Dermis microvascular lymphatic vessel endothelial cell (primary cell): ENCODE data around the gene GBP3. TPM values are rescaled to one million over a fixed set of nuclear protein-coding genes. Genes with fewer than 3 reads are reported as not detected.
"Not testable (repeated sequence)": the region's sequence is repeated elsewhere in the genome, so short reads cannot be mapped to it uniquely, and the experiment has no call there.

Source experiments
- DNase-seq, 2 donors: peaks; one replicate each; pipeline versions ENCODE4 v3.0.0 to v3.0.0-alpha.2; 2010; ENCODE audit warnings: low read depth in 2 of 2
- total RNA-seq: library from RNA; depleted of rRNA; stranded (reverse); fragments of >200 nt; gene quantifications from 2 replicates; pipeline ENCODE4 v1.2.1, GENCODE V29; 2014

Gene GBP3, protein sequence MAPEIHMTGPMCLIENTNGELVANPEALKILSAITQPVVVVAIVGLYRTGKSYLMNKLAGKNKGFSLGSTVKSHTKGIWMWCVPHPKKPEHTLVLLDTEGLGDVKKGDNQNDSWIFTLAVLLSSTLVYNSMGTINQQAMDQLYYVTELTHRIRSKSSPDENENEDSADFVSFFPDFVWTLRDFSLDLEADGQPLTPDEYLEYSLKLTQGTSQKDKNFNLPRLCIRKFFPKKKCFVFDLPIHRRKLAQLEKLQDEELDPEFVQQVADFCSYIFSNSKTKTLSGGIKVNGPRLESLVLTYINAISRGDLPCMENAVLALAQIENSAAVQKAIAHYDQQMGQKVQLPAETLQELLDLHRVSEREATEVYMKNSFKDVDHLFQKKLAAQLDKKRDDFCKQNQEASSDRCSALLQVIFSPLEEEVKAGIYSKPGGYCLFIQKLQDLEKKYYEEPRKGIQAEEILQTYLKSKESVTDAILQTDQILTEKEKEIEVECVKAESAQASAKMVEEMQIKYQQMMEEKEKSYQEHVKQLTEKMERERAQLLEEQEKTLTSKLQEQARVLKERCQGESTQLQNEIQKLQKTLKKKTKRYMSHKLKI
- total RNA-seq: 13.0 and 15.6 TPM in 2 replicates

DNA sequence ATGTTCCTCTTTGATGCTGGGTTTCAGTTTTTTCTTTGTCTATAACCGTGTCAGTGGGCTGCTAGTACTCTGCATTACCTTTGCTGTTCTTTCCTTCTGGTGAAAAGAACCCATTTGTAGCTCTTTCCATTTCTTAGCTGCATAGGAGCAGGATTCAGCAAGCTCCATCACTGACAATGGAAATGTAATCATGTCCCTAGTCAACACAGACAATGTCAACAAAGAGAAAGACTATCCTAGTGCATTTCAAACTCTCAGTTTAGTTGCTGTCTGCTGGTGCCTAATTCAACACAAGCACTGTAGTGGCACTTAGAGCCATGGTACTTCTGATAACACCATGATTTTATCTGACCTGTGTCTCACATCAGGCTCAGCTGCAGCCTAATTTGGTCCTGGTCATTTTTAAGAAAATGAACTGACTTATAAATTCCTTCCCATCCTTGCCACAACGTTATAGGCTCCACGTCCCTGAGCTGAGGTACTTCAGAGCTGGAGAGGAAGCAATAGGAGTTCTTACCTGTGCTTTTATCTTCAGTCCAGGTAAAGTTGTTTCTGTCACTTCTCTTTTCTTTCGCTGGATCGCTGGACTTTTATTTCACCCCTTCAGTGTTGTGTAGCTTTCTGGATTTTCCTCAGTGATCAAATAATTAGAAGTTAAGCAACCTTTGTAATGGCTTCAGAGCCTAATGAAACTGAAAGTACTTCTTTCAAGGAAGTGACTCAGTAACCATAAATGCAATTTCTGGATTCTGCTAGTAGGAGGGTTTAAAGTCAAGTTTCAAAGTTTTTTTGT is at the start of gene GBP3:
GBP3 (minus strand) TSS at position 700 of the 793 bp plus-strand sequence. CDS start 2,145 bp downstream, outside the sequence.
- DNase-seq: peak in 1 of 2 donors; percentile 57

DNA sequence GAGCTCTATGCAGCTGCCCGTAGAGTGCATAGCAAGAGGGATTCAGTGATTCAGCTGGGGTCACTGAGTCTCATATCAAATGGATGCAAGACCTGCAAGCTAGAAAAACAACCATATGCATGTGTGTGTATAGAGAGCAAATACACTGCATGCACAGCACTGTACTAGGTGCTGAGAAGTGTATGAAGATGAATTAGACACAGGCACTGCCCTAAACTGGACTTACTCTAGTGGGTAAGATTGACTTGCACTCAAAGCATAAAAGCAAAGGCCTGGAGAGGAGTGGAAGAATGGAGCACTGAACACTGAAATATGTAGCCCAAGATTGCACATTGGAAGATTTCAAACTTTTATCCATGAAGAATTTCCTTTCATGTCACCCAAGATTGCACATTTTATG is 47.8 kb upstream of the GBP3 start:
- DNase-seq: no peak

DNA sequence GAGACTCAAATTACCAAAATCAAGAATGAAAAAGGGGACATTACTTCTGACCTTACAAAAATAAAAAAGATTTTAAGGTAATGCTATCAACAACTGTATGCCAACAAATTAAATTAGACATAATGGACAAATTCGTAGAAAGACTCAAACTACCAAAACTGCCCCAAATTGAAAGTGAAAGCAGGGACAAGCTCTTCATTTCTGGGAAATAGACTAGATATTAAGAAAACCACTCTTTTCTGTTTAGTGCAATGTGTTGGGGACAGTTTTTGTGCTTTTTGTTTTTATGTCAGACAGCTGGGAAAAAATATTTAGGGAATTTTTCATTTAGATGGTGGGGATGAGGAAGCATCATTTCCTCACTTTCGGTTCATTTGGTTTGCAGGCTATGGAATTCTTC is 47.3 kb upstream of the GBP3 start:
- no peak for DNase-seq

DNA sequence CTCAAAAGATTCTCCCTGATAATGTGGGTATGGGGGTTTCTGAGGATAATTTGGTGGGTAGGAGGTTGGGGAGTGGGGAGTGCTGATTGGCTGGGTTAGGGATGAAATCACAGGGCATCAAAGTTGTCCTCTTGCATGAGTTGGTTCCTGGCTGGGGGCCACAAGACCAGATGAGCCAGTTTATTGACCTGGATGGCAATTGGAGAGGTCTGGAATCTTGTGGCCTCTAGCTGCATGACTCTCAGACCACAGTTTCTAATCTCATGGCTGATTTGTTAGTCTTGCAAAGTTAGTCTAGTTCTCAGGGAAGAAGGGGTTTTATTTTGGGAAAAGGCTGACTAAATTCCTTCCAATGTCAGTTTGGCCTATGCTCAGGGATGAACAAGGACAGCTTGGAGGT is 45.6 kb upstream of the GBP3 start:
- DNase-seq: no peak

DNA sequence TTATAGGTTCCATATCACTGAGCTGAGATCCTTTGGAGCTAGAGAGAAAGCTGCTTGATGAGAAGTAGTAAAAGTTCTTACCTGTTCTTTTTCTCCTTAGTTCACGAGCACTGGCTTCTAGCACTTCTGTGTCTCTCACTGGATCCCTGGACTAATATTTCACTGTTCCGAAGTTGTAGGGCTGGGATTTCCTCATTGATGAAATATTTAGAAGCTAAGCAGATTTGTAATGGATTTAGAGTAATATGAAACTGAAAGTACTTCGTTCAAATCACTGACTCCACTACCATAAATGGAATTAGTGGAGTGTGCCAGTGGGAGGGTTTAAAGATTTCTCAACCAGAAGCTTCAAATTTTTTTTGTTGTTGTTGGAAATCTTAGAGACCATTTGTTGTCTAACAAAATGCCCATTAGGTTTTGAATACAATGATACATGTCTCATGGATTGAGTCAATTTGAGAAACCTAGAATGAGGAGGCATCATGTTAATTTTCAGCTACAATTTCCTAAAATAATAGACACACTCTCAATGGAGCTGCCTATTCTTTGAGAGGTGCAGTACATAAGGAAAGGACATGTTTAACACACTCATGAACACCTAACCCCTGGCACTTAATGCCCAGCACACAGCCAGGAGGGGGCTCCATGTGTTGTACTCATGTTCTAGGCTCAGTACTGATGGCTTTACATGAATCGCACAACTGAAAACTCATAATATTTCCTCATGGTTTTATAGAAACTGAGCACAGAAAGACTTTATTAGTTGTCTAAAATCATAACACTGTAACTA is 42.6 kb upstream of the GBP3 start, which contains the start of gene GBP1:
GBP1 (minus strand) TSS at position 130 of the 790 bp plus-strand sequence. CDS start 1,974 bp downstream, outside the sequence.
- DNase-seq: peak; percentile 56 to 69

DNA sequence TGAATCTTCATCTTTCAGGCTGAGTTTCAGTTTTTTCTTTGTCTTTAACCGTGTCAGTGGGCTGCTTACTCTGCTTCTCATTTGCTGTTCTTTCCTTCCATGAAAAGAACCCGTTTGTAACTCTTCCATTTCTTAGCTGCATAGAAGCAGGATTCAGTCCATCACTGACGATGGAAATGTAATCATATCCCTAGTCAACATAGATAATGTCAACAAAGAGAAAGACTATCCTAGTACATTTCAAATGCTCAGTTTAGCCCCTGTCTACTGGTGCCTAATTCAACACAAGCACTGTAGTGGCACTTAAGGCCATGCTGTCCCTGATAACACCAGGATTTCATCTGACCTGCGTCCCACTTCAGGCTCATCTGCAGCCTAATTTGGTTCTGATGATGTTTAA is 42.0 kb upstream of the GBP3 start:
- DNase-seq: no peak

DNA sequence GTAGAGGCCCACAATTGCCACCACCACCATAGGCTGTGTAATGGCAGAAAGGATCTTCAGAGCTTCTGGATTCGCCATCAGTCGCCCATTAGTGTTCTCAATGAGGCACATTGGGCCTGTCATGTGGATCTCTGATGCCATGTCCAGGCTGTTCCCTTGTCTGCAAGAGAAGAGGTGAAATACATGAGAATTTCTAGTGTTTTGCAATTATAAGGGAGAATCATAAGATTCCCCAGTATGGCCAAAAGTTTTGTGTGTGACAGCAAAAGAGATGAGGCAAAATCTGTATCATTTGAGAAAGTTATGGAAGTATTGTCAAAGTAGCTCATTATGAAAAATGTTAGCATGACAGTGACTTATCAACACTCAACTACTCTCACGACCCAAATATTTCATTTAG is 40.4 kb upstream of the GBP3 start:
- DNase-seq: no peak

DNA sequence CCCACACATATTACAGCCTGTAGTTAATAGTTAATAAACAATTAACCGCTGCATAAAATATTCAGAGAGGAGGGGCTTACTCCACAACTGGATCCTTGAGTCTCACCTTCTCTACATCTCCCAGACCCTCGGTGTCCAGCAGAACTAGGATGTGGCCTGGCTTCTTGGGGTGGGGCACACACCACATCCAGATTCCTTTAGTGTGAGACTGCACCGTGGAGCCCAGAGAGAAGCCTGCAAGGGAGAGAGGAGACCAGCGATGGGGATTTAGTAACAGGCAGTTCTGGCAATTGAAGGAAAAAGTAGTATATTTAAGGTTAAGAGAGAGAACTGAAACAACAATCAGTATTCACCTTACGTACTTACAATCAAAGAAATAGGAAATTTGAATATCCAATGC is 37.4 kb upstream of the GBP3 start:
- no peak for DNase-seq

DNA sequence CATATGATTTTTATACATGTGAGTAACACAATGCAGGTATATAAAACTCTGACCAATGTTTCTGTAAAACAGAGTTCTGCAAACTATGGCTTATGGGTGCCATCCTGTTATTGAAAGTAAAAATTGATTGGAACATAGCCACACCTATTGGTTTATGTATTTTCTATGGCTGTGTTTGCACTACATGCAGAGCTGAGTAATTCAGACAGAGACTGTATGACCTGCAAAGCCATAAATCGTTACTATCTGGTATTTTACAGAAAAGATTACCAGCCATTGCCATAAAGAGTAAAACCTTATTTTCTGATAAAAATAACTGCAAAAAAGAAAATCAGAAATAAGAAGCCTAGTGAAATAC is 29.3 kb upstream of the GBP3 start:
- DNase-seq: no peak

DNA sequence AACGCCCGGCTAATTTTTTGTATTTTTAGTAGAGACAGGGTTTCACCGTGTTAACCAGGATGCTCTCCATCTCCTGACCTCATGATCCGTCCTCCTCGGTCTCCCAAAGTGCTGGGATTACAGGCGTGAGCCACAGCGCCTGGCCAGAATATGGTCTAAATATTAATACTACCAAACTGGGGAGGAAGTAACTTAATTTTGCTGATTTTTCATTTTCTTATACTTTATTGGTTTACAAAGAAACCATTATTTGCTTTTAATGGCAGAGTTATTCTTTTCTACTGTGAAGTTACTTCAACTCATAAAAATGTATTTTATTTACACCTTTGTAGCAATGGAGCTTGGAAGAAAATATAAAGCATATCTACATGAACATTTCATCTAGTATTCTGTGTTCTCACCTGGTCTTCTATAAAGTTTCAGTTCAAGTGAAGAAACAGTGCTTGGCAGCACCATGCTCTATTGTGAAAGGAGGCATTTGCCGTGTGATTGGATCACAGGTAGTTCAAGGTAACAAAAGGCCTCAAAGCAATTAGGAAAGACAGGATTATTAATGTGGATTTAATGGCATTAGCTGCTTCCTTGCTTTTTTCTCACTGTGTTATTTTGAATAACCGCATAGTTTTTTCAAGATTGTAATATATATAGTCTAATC is 28.8 kb upstream of the GBP3 start:
- DNase-seq: no peak

DNA sequence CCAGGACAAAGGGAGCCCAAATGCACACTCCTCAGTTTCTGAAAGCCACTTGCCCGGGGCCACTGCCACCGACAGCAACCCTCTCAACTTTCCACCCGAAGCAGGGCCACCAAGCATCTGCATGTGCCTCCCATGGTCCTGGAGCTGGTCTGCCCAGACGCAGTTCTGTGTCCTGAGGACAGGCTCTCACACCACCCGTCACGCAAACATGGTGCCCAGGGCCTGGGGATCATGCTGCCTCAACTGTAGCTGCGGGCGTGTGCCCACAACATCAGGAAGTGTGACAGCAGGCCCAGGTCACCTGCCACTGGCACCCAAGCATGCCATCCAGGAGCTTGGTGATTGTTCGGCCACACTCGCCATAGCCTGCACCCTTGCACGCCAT is 28.0 kb upstream of the GBP3 start:
- no peak for DNase-seq

DNA sequence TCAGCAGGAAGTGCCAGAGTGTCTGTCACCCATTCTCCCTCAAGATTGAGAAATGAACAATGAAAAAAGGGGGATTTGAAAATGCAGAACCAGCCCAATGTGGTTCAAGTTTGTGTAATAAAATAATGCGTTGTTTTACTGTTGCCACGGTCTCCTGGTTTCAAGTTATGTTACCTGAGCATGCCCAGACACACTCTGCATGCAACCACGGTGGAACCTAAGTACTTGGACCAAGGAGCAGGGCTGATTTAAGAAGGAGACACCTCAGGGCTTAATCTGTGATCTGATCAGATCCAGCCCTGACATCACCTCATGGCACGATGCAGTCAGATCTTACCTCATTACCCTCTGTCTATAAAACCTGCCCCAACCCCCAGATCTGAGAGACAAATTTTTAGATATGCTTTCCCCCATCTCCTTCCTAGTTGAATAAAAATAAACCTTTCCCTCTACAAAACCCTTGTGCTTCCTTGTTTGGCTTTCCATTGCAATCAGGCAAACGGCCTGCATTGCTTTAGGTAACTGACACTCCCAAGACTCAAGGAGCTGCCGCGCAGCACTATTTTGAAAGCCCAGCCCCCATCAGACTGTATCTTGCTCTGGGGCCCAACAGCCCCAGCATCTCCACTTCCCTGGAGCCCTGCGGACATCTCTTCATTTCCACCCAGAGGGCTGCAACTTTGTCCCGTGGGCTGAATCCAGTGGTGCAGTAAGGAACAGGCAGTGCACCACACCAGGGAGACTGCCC is 27.4 kb upstream of the GBP3 start:
- DNase-seq: not testable (repeated sequence)

DNA sequence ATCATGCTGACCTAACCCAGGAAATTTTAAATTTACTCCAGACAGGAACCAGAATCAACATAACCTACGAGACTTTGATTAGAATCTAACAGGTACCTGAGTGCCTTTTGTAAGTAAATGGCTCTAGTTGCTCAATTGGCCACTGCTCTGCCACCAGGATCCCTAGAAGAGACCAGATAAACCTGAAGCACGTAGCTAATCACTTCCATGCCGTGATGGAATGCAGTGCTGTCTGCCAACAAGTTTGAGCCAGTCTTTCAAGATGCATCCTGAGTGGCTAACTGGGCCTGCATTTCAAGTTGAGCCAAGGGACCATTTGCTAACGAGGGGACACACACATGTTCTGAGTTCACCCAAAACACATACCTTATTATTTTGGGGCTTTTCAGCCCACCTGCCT is 26.5 kb upstream of the GBP3 start:
- DNase-seq: not testable (repeated sequence)

DNA sequence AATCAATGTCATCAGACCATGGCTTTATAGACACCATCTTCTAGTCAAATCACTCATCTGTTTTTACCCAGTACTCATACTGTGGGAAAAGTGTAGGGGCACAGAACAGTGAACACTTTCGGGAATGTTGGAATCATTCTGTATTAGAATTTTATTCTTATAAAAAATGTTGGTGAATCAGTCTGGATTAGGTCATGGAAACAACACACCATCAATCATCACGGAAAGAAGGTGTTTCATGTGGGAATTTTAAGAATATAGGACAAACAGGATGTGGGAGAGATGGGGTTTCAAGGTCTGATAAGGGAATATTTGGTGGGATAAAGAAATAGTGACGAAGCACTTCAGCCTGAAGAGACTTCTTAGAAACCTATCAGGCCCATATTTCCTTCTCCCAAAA is 25.1 kb upstream of the GBP3 start:
- peak in 1 of 2 donors; percentile 39 for DNase-seq

DNA sequence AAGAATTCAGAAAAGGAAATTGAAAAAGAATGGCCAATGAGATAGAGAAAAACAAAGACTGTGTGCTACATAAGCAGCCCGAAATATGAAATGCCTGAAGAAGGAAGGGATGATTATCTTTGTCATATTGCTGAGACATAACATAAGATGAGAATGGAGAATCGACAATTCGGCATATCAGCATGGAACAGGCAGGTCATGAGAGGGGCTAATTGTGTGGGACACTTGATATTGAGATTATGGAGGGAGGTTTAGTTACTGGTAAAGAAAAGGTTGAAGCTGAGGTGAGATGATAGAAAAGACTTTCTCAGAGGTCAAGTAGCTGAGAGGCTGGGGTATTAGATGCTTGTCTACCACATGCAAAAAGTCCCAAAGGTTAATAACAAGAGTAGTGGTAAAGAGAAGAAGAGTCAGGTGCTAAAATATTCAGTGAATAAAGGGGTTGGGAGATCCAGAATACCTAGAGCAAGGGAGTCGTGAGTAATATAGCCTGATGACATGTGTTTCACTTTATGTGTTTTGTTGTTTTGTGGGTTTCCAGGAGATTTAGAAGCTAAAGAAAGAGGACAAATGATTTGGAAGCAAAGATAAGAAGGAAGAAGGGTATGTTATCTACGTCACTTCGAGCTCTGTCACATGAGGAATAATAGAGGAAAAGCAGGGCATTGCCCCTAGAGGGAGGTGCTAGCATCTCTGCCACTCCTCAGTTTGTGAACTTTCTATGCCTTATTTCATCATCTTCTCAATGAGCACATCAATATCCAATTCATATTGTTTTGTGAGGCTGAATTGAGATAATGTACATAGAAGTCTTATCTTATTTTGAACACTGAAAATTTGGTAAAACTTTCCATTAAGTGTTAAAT is 23.9 kb upstream of the GBP3 start:
- DNase-seq: not testable (repeated sequence)

DNA sequence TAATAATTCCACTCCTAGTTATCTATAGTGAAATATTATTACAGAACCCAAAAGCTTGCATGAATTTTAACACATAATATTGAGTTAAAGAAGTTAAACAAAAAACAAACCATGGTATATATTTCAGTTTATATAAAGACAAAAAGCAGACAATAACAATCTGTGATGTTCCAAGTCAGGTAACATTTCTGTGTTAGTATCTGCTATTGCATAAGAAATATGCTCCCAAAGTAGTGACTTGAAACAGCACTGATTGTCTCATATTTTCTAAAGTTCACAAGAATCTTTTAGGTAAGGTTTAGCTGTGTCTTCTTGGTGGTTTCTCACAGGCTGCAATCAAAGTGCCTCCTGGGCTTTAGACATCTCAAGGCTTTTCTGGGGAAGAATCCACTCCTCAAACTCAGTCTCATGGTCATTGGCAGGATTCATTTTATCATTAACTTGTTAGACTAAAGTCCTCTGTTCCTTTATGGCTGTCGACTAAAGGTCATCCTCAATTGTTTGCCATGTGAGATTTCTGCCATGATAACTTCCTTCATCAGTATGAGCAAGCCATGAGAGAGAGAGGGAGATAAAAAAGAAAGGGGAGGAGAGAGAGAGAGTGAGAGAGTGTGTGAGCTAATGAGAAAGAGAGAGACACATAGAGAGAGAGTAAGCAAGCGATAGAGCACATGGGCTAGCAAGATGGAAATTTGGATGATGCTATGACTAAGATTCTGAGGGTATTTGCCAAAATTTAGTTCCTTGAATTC is 22.5 kb upstream of the GBP3 start:
- no peak for DNase-seq

DNA sequence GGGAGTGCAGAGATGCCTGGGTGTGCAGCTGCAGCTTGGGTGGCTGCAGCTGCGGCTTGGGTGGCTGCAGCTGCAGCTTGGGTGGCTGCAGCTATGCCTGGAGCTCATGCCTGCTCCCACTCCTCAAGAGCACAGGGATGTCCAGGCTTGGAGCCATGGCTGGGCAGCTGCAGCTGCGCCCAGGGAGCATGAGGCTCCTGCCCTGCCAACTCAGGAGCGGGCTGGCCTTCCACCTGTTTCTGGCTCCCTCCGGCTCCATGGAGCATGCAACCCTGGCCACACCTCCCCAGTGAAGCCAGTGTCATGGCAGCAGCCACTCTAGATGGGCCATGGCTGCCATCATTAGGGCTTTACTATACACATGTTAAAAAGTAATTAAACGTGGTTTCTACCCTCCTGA is 21.3 kb upstream of the GBP3 start:
- no peak for DNase-seq

DNA sequence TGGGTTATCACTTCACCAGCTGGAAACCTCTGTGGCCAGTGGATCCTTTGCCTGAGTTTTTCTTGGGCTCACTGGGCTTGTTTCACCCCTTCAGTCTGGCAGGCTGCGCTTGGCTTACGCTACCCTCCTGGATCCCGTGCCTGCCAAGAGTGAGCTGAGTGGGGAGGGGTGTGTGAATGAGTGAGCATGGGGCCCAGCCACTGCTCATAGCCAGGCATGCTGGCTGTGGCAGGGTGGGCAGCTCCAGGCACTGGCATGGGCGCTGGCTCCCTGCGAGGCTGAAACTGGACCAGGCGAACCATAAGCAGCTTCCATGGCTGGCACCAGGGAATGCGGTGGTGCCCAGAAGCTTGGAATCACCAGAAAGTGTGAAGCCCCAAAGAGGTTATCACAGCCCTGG is 19.8 kb upstream of the GBP3 start:
- DNase-seq: no peak

DNA sequence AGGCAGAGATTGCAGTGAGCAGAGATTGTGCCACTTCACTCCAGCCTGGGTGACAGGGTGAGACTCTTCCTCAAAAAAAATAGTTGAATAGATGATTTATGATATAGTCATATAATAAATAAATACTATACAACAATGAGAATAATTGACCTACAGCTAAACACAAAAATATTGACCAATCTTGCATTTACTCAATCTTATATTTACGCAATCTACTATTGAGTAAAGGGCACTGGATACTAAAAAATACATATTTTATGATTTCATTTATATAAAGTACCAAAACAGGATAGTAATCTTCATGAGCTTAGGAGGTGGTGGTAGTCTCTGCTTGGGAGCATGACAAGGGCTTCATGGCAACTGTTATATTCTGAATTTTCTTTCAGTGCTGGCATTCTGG is 19.1 kb upstream of the GBP3 start:
- DNase-seq: no peak
